ENCODE results near the gene ABHD1.

Gene ABHD1

GRCh38 chr2:27136751-27137150 is 13.1 kb downstream of the ABHD1 start:
- DNase-seq (ENCODE audit: low spot score): no peak

GRCh38 chr2:27137322-27137935 is 13.8 kb downstream of the ABHD1 start:
- no peak for DNase-seq (ENCODE audit: low spot score)

- no peak for DNase-seq (ENCODE audit: low spot score)
These were observed 14.5 kb downstream of the ABHD1 start for GRCh38 chr2:27138111-27138510.

- DNase-seq (ENCODE audit: low spot score): no peak
These were observed 15.7 kb downstream of the ABHD1 start, which contains the start of gene PRR30 for GRCh38 chr2:27139310-27139709. Gene PRR30 (minus strand): TSS chr2:27139410. CDS start chr2:27138329, 1,081 bp downstream.

- DNase-seq (ENCODE audit: low spot score): no peak
These were observed 19.7 kb downstream of the ABHD1 start for GRCh38 chr2:27143285-27143684.

GRCh38 chr2:27145682-27146081 is 22.1 kb downstream of the ABHD1 start:
- DNase-seq (ENCODE audit: low spot score): no peak

- no peak for DNase-seq (ENCODE audit: low spot score)
These were observed 24.3 kb downstream of the ABHD1 start for GRCh38 chr2:27147935-27148334.

- DNase-seq (ENCODE audit: low spot score): no peak
These were observed 25.3 kb downstream of the ABHD1 start, which contains the start of gene TCF23 for GRCh38 chr2:27148801-27149439. Gene TCF23 (plus strand): TSS chr2:27149004. CDS start chr2:27149134, 130 bp downstream.

GRCh38 chr2:27149570-27150405 is 26.2 kb downstream of the ABHD1 start:
- DNase-seq (ENCODE audit: low spot score): no peak

- no peak for DNase-seq (ENCODE audit: low spot score)
These were observed 27.1 kb downstream of the ABHD1 start for GRCh38 chr2:27150639-27151230.

GRCh38 chr2:27152102-27152795 is 28.6 kb downstream of the ABHD1 start:
- no peak for DNase-seq (ENCODE audit: low spot score)

GRCh38 chr2:27152796-27153464 is 29.3 kb downstream of the ABHD1 start:
- peak; percentile 26 for DNase-seq (ENCODE audit: low spot score)

GRCh38 chr2:27154488-27154887 is 30.9 kb downstream of the ABHD1 start:
- DNase-seq (ENCODE audit: low spot score): no peak

- no peak for DNase-seq (ENCODE audit: low spot score)
These were observed 31.5 kb downstream of the ABHD1 start for GRCh38 chr2:27155069-27155520.

GRCh38 chr2:27158468-27158867 is 34.9 kb downstream of the ABHD1 start:
- no peak for DNase-seq (ENCODE audit: low spot score)

GRCh38 chr2:27159271-27159670 is 35.7 kb downstream of the ABHD1 start:
- no peak for DNase-seq (ENCODE audit: low spot score)

- DNase-seq (ENCODE audit: low spot score): no peak
These were observed 36.6 kb downstream of the ABHD1 start for GRCh38 chr2:27160191-27160590.

- DNase-seq (ENCODE audit: low spot score): no peak
These were observed 38.8 kb downstream of the ABHD1 start for GRCh38 chr2:27162151-27163121.

GRCh38 chr2:27164960-27165763 is 41.5 kb downstream of the ABHD1 start:
- no peak for DNase-seq (ENCODE audit: low spot score)

All from kidney capillary endothelial cell (primary cell).